Measurements from ENCODE around the gene GMFB. TPM values are rescaled to one million over a fixed set of nuclear protein-coding genes. Genes with fewer than 3 reads are reported as not detected.

The GMFB gene
- total RNA-seq, 1 experiment from 2014 or later, result 53.8 TPM

GRCh38 chr14:54478636-54479215 is 10.1 kb downstream of the GMFB start:
- no peaks in the 10 kb centered on the region for H3K4me1 ChIP-seq (ENCODE audit: control insufficient read depth in 1 of 2, insufficient read depth in 2 of 2, low read length in 2 of 2)
- BruUV-seq (replicated peaks), result no TSS peak
- no peak overlapping the region for H3K9ac ChIP-seq (ENCODE audit: low read length)
- ATAC-seq (no peak), DNase-seq (ENCODE audit: low read depth, low spot score) (no peak)
- CTCF ChIA-PET, result no interaction called here
- H2AFZ ChIP-seq (ENCODE audit: low read depth, low read length, poor library complexity, severe bottlenecking), result no peak overlapping the region
- no peak overlapping the region for H3K4me3 ChIP-seq (replicated peaks in 1 of 2; ENCODE audit: low read depth in 1 of 2, low read length in 2 of 2)
- H3K9me2 ChIP-seq (ENCODE audit: insufficient read depth), result no peaks in the 10 kb centered on the region
- no peaks in the 10 kb centered on the region for H4K20me1 ChIP-seq (ENCODE audit: insufficient read depth)
- peaks cover 41% of the 10 kb centered on the region for H3K79me2 ChIP-seq (ENCODE audit: insufficient read depth, low read length)
- no peak overlapping the region for H3K4me2 ChIP-seq (ENCODE audit: low read length)
- intact Hi-C loops (cut with micrococcal nuclease), result no loop called here
- H3K27ac ChIP-seq (ENCODE audit: low read depth, low read length), result no peak overlapping the region
- H3K9me3 ChIP-seq (ENCODE audit: control insufficient read depth in 1 of 2, insufficient read depth in 1 of 2, low read depth in 1 of 2, low read length in 2 of 2), result no peaks in the 10 kb centered on the region
- RAD21 ChIA-PET (ENCODE audit: low non-redundant PET in 1 of 2, low total read pairs in 2 of 2, uncharacterized antibody in 2 of 2, unreplicated experiment in 2 of 2), result no interaction called here
- TF ChIP-seq ZFX (IDR thresholded peaks at IDR 0.05), result no peak
- TF ChIP-seq EGR1 (IDR thresholded peaks at IDR 0.05; ENCODE audit: low read depth), result no peak
- TF ChIP-seq YY1 (IDR thresholded peaks at IDR 0.05; ENCODE audit: extremely low read depth, insufficient replicate concordance, low read depth, low read length), result no peak
- no peak for TF ChIP-seq MAX (IDR thresholded peaks at IDR 0.05)
- TF ChIP-seq ZNF274 (IDR thresholded peaks at IDR 0.05; ENCODE audit: low read depth, low read length), result no peak
- no peak for TF ChIP-seq ZBTB33 (IDR thresholded peaks at IDR 0.05; ENCODE audit: extremely low read depth, insufficient replicate concordance, low read length)
- no peak for TF ChIP-seq TCF7L2 (IDR thresholded peaks at IDR 0.05; ENCODE audit: borderline replicate concordance, extremely low read depth, insufficient read depth, insufficient read length)
- TF ChIP-seq SP1 (IDR thresholded peaks at IDR 0.05; ENCODE audit: low read depth), result no peak
- TF ChIP-seq POLR2A (IDR thresholded peaks at IDR 0.05; ENCODE audit: borderline replicate concordance, extremely low read depth, insufficient read depth, insufficient read length), result no peak
- TF ChIP-seq CTCF (IDR thresholded peaks at IDR 0.05 in 2 of 3, conservative IDR thresholded peaks at IDR 0.05 in 1 of 3; ENCODE audit: borderline replicate concordance in 1 of 3, insufficient read depth in 1 of 3, low read depth in 2 of 3, low read length in 2 of 3), result no peak
- no peak for TF ChIP-seq EZH2phosphoT487 (IDR thresholded peaks at IDR 0.05; ENCODE audit: borderline replicate concordance)
- no peak for TF ChIP-seq SRF (IDR thresholded peaks at IDR 0.05; ENCODE audit: low read depth)
- TF ChIP-seq JUND (IDR thresholded peaks at IDR 0.05), result no peak
- POLR2A ChIA-PET, result no interaction called here
- no peaks in the 10 kb centered on the region for H3K27me3 ChIP-seq (ENCODE audit: insufficient read depth, low read length)
- peaks cover 26 to 34% of the 10 kb centered on the region in 2 experiments for H3K36me3 ChIP-seq (ENCODE audit: control insufficient read depth in 1 of 2, insufficient read depth in 2 of 2, low read length in 2 of 2)
